Pons (tissue), 1 donor: ENCODE measurements around the gene POLG.

Source experiments
- DNase-seq: peaks from one replicate; pipeline ENCODE4 v3.0.0-alpha.2; 2016; ENCODE audit warnings: low spot score

Gene POLG

DNA sequence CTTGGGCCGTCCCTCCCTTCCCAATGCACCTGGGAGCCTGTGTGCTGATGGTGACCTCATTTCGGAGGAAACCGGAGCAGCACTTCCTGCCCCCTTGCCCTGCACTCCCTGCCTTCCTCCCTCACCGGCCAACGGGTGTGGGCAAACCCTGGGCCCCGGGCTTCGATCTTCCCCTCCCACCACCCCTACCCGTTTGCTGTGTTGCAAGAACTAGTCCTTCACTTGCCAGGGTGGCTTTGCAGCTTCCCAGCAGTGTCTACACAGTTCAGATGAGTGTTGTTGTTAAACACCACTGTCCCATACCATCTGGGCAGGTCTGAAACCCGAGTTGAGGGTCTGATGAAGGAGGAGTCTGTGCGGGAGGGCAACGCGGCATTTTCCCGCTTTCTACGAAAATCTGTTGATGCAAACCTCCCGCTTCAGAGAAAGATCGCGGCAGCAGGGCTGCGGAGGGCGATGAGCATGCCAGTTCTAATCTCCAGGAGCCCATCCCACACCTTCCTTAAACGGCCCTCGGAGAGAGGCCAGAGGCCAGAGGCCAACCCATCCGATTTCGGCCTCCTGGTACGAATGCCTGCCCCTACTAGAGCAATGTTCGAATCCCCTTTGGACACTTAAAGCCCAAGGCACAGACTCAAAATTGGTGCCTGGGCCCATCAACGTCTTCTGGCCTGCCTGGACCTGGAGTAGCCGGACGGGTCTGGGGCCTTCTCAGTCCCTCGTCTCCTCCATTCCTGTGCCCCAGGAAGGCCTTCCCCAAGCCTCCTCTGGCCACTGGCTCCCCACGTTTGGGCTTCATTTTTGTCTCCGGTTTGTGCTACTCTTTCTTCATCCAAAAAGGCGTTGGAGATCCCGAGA, 35.7 kb upstream of the POLG start:
- no peak for DNase-seq

DNA sequence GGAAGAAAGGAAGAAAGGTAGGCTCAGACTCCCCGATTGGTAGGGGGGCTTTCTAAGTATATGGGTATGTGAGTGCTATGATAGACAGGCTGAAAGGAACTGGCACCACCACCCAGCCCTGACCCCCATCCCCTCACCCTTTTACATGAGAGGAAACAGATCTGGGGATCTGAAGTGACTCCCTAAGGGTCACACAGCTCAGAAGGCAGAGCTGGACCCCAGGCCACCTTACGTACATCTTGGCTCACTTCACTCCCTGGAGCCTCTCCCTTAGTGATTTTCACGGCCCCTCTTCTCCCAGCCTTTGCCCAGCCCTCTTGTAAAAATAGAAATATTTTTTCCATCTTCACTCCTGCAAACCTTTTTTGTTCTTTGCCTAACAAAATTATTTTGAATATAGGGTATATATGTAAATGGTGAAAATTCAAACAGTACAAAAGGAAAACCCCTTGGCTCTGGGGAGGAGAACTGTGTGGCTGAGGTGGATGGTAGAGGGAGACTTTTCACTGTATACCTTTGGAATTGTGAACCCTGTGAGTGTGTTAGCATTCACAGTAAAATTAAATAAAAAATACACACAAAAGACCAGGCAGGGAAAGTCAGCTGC, 34.8 kb upstream of the POLG start:
- no peak for DNase-seq

DNA sequence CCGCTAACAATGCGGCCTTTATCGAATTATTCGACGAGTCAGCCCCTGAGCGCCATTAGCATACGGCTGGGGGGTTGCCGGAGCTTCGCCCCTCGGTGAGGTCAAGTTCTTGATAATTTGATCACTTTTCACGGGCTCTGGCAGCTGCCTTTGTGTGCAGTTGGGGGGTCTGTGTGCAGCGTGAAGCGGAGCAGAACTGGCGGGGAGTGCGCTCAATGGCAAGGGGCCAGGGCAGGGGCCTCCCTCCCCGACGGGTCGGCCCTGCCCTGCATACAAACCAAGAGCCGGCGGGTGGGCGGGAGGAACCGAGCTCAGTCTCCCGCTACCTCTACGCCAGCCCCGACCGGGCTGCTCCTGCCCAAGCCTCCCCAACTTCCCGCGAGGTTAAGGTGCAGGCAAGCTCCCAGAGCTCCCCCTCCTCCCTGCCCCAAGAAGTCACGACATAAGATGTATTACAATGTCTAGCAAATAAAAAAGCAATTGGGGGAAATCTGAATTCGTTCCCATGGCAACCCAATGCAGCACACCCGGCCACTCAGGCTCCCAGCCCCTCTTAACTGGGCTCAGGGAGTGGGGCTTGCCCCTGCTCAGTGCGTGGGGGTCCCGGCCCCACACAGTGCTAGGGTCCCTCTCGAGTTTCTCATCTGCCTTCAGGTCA, 34.1 kb upstream of the POLG start:
- no peak for DNase-seq

DNA sequence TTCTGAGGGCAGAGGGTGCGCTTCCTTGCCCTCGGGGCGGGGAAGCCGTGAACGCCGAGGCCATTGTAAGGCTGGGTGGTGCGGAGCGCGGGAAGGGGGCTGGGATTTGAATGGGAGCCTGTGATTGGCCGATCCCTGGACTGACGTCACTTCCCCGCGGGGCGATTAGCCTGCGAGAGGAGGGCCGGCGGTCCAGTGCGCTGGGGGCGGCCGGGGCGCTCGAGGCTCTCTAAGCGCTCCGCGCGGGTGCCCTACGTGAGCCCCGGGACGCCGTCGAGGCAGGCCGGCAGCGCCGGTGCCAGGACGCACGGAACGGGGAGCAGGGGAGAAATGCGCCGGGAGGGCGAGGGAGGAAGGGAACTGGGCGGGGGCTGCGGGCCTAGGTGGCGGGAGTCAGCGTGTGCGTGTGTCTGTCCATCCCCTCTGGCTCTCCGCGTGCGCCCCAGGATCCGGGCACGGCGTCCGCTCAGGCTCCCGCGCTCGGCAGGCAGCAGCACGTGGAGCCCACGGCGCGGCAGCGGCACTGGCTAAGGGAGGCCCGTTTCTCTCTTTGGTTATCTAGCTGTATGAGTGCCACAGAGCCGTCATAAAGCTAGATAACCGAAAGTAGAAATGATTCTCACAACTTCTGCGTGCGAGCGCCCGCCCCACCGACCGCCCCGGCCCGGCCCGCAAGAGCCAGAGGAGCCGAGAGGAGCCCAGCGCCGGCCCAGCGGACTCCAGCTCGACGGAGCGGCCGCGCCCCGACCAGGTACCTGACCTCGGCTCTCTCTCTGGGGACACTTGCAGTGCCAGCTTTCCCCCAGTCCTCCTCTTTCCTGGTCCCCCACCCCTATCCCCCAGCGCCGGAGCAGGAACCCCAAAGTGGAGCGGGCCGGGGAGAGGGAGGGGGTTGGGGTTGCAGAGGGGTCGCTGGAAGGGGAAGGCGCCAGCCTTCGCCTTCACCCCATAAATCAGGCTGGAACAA, 33.1 kb upstream of the POLG start:
- DNase-seq: peak; percentile 50

- DNase-seq: no peak
These were observed 32.2 kb upstream of the POLG start for GRCh38 chr15:89366656-89367393.

DNA sequence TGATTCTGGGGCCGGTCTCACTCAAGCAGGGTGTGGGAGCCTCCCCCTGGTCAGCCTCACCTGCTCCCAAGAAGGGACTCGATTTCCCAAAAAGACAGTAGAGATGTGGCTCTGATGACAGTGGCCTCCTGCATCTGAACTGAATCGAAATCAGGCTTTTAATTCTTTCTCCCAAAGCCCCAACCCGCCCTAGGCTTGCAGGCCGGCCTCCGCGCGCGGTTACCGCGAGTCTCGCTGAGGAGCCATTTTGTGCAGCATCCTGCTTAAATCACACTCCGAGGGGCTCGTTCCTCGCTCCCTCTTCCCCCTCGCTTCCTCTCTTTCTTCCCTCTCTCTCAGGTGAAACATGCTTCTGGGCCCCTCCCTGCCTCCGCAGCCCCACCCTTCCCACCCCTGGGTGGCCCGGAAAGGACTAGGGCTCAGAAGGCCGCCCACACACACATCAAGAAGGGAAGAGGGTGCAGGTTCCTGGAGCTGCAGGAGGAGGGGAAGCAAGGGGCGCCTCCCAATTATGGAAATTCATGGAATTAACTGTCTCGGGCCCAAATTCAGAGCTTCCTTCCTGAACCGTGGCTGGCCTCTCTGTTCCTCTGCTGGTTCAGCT, 30.9 kb upstream of the POLG start:
- no peak for DNase-seq

GRCh38 chr15:89364741-89365450, 30.3 kb upstream of the POLG start:
- peak; percentile 67 for DNase-seq

GRCh38 chr15:89364341-89364740, 29.7 kb upstream of the POLG start:
- peak; percentile 44 for DNase-seq

DNA sequence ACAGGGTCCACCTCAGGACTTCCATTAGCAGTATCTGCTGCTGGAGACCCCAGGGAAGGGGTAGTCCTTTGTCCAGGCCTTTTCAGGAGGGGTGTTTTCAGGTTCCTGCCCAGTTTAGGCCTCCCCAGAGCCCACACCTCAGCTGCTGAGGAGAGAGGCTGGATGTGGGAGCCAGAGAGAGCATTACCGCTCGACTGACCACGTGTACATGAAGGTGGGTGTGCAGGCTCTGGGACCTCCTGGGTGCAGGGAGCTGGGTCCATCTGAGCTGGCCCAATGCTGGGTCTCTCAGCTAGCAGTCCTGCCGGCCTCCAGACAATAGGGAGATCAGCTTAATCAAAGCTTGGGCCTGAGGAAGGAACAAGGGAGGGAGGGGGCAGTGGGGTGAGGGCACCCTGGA, 29.1 kb upstream of the POLG start:
- no peak for DNase-seq

GRCh38 chr15:89363133-89363532, 28.5 kb upstream of the POLG start:
- no peak for DNase-seq

GRCh38 chr15:89362203-89363101, 27.8 kb upstream of the POLG start:
- DNase-seq: peak; percentile 42

- DNase-seq: peak; percentile 46
These were observed 27.0 kb upstream of the POLG start for GRCh38 chr15:89361451-89362202.

DNA sequence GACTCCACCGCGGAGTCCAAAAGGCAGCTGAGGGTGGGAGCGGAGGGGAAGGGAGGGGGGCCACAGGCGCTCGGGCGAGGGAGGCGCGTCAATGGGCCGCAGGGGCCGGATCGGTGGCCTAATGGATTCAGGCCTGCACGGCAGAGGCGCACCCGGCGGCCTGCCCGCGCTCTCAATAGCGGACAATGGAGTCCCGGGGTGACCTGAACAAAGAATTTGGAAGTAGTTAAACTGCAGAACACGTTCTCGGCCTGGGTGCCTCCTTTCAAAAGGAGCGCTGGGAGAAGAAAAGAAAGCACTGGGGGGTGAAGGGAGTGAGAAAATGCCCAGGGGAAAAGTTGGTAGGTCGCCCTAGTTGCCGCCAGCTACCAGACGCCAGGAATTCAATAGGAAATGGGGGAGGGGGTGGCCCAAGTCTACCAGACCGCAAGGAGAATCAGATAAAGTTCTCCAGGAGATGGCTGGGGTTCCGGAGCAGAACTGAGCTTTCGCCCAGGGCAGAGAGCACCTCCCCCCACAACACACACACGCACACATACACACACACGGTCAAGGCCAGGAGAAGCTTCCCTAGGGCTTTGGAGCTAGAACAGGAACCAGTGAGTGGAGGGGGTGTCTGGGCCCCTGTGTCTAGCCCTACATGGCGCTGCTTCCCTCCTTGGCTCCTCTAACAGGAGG, 25.8 kb upstream of the POLG start:
- DNase-seq: peak; percentile 46

DNA sequence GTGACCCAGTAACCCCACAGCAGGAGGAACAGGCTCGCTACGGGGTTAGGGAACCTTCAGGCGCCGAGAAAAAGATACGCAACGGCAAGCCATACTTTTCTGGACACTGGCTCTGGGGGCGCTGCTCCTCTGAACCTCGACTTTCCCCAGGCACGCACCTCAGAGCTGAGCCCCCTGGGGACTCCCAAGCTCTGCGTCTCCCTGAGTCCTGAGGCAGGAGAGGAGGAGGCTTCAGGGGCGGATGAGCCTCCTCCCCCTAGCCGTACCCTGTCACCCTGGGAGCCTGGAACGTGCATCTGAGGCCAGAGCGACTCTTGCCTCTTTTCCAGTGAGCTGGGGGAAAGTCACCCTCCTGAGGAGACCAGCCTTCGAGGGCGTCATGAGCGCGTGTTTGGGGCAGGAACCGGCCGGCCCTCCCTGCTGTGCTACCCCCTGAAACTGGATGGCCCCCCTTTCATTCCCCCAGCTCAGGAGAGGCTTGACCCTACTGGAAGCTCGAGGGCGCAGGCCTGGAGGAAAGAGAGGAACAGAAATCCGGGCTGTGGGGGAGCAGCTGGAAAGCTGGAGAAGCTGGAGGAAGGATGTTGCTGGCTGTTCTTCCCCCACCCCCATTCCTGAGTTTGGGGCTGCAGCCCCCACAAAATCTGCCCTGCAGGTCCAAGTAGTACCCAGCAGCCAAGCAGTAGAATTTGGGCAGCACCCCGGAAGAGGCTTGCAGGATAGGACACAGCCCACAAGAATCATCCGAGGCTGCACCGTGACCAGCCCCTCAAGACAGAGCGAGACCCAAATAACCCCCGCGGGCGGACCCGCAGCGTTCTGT, 25.1 kb upstream of the POLG start:
- no peak for DNase-seq

- DNase-seq: peak; percentile 63
These were observed 24.3 kb upstream of the POLG start for GRCh38 chr15:89358755-89359439.

GRCh38 chr15:89358435-89358754, 23.8 kb upstream of the POLG start:
- no peak for DNase-seq
